Subcutaneous adipose tissue (tissue), 4 donors: ENCODE measurements around the gene JMJD8. TPM values are rescaled to one million over a fixed set of nuclear protein-coding genes. Genes with fewer than 3 reads are reported as not detected.

Source experiments
- total RNA-seq, 4 donors: library from RNA; depleted of rRNA; stranded (reverse); fragments of >200 nt; gene quantifications; one replicate each; pipeline ENCODE4 v1.1.0, GENCODE V29; 2016
- TF ChIP-seq, protein P1 (sequence below): fragments of 450-650 bp; IDR thresholded peaks from one replicate; pipeline ENCODE4 v1.5.1; 2016; ENCODE audit warnings: low read depth, mild to moderate bottlenecking, control low read depth, antibody characterized with exemption, moderate library complexity

JMJD8 gene
- total RNA-seq, 4 donors from 2014 or later: 27.4 to 67.8 (median 49.3) TPM

- TF ChIP-seq, protein P1, sequence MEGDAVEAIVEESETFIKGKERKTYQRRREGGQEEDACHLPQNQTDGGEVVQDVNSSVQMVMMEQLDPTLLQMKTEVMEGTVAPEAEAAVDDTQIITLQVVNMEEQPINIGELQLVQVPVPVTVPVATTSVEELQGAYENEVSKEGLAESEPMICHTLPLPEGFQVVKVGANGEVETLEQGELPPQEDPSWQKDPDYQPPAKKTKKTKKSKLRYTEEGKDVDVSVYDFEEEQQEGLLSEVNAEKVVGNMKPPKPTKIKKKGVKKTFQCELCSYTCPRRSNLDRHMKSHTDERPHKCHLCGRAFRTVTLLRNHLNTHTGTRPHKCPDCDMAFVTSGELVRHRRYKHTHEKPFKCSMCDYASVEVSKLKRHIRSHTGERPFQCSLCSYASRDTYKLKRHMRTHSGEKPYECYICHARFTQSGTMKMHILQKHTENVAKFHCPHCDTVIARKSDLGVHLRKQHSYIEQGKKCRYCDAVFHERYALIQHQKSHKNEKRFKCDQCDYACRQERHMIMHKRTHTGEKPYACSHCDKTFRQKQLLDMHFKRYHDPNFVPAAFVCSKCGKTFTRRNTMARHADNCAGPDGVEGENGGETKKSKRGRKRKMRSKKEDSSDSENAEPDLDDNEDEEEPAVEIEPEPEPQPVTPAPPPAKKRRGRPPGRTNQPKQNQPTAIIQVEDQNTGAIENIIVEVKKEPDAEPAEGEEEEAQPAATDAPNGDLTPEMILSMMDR: no peak
These were observed 32.3 kb downstream of the JMJD8 start for GRCh38 chr16:651844-652243.

DNA sequence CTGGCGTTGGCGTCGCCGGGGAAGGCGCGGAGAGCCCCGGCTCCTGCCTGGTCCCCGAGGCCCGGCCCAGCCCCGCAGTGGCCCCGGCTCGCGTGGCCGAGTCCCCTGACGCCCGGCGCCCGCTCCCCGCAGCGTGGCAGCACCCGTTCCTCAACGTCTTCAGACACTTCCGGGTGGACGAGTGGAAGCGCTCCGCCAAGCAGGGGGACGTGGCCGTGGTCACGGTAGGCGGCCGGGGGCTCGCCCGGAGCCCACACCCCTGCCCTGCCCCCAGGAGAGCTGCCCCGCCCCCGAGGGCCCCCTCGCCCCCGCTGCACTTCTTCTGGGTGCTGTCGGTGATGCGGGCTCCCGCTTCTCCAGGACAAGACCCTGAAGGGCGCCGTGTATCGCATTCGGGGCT is 34.5 kb downstream of the JMJD8 start:
- TF ChIP-seq, protein P1: no peak

DNA sequence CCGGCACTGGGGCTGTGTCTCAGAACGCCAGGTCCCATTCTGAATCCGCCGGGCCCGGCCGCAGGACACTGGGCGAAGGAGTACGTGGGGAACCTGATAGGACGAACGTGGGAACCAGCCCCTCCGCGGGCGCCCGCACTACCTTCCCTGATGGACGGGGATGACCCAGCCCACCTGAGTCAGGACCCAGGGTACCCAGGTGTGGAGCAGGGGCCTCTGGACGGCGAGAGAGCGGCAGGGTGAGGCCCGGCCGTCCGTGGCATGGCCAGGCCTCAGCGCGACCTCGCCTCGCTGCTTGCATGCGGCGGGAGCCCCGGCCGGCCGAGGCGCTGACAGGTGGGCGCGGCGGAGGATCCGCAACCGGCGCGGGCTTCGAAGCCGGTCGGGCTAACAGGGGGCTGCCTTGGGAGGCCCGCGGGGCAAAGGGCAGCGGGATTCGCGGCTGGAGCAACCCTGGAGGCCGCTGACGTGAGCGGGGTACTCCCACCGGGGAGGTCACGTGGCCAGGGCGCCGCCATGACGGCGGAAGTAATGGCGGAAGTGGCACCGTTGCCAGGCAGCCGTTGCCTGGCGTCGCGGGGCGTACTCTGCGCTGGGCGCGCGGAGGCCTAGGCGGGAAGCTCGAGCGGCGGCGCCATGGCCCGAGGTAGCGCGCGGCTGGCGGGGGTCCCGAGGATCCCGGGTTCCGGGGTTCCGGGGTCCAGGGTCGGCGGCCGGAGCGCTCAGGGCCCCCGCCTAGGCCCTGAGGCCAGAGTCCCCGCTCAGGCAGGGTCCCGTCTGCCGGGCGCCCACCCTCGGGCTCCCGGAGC is 35.1 kb downstream of the JMJD8 start, which contains the start of gene WDR90:
Gene WDR90 (plus strand): TSS at position 585 of the 809 bp plus-strand sequence. CDS start 52 bp downstream, at position 637.
- TF ChIP-seq, protein P1: no peak

DNA sequence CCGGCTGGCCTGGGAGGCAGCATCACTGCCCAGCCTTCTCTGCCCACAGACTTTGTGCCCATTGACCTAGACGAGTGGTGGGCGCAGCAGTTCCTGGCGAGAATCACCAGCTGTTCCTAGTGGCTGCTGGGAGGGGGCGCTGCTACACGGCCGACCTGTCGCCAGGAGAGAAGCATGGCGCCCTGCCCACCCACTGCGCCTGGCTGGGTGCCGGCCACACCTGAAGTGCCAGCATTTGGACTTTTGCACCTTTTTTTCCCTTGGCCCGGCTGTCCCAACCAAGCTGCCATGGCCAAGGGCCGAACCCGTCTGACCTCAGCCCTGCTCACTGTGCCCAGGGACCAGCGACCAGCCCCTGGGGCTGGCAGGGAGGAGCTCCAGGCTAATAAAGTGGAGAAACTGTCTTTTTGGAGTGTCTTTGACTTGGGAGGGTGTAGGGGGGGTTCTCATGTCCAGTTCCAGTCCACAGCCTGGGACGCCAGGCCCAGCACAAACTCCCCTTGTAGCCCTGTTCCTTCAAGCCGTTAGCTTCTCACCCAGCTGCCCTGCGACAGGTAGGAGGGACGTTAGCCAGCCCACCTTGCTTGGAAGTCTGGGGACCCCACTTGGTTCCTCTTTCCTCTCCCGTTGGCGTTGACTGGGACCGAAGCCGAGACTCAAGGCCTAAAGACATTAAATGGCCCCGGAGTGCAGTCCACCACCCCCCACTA is 35.9 kb downstream of the JMJD8 start:
- TF ChIP-seq, protein P1: no peak

DNA sequence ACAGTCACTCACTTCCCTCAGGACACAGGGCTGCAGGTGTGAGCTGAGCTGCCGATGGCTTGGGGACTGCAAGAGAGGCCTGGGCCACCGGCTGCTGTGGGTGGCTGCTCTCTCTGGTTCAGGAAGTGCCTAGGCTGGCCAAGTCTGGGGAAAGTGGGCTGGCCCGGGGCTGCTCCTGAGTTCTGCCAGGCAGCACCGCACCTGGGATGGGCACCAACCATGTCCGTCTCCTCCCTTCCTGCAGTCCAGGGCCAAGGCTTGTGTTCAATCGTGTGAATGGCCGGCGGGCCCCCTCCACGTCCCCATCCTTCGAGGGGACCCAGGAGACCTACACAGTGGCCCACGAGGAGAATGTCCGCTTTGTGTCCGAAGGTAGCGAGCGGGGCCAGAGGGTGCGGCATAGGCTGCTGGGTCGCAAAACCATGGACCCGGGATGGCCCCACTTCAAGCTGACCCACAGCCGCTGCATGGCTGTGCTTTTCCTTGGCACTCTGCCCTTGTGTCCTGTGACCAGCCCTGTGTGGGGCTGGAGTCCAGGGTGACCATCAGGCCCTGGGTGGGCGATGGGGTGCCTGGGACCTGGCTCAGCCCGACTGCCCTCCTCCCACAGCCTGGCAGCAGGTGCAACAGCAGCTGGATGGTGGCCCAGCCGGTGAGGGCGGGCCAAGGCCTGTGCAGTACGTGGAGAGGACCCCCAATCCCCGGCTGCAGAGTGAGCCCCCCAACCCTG is 36.8 kb downstream of the JMJD8 start:
- TF ChIP-seq, protein P1: no peak

DNA sequence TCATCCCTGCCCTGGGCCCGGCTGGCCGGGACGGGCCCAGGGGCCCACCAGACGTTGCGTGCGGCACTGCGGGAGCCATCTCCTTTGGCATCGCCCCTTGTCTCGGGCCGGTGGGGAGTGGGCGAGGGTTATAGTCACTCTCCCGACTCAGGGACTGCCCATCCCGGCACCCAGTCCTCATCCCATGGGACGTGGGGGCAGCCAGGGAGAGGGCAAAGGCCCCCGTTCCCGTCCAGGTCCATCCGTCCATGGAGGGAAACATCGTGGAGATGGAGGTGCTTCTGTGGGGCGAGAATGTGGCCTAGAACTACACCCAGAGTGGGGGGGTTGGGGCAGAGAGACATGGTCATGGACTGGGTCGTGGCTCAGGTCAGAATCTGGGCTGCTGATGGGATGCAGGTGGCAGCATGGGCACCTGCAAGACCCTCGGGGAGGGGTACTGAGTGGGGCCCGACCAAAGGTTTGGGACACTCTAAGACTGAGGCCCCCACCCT is 37.4 kb downstream of the JMJD8 start:
- TF ChIP-seq, protein P1: no peak
